Measurements from ENCODE around the gene LPXN.

GRCh38 chr11:58567889-58568512 lies 7.7 kb downstream of the LPXN start:
- no peak for TF ChIP-seq POLR2A (IDR thresholded peaks at IDR 0.05)
- TF ChIP-seq, protein P1, sequence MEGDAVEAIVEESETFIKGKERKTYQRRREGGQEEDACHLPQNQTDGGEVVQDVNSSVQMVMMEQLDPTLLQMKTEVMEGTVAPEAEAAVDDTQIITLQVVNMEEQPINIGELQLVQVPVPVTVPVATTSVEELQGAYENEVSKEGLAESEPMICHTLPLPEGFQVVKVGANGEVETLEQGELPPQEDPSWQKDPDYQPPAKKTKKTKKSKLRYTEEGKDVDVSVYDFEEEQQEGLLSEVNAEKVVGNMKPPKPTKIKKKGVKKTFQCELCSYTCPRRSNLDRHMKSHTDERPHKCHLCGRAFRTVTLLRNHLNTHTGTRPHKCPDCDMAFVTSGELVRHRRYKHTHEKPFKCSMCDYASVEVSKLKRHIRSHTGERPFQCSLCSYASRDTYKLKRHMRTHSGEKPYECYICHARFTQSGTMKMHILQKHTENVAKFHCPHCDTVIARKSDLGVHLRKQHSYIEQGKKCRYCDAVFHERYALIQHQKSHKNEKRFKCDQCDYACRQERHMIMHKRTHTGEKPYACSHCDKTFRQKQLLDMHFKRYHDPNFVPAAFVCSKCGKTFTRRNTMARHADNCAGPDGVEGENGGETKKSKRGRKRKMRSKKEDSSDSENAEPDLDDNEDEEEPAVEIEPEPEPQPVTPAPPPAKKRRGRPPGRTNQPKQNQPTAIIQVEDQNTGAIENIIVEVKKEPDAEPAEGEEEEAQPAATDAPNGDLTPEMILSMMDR (IDR thresholded peaks at IDR 0.05), result peak; percentile 46 to 78 (median 58)
